Upper lobe of right lung (tissue), 1 donor: ENCODE results near the gene SCRG1. TPM values are rescaled to one million over a fixed set of nuclear protein-coding genes. Genes with fewer than 3 reads are reported as not detected.

ENCODE experiments used
- ATAC-seq: fragments of 200-7000 bp; cut with Tn5 transposase; one replicate; pipeline ENCODE4 v1.9.1; 2020; ENCODE audit warnings: mild to moderate bottlenecking, moderate library complexity
- DNase-seq: peaks from one replicate; pipeline ENCODE4 v3.0.0-alpha.2; 2020
- H3K27ac ChIP-seq: fragments of 200-600 bp; one replicate; pipeline ENCODE4 v1.8.0; 2022
- H3K27me3 ChIP-seq: fragments of 200-600 bp; one replicate; pipeline ENCODE4 v1.8.0; 2022; ENCODE audit warnings: mild to moderate bottlenecking
- H3K36me3 ChIP-seq: fragments of 200-600 bp; one replicate; pipeline ENCODE4 v1.8.0; 2022
- H3K4me1 ChIP-seq: fragments of 200-600 bp; one replicate; pipeline ENCODE4 v1.8.0; 2022
- H3K4me3 ChIP-seq: fragments of 200-600 bp; one replicate; pipeline ENCODE4 v1.8.0; 2022; ENCODE audit warnings: mild to moderate bottlenecking
- H3K9me3 ChIP-seq: fragments of 200-600 bp; one replicate; pipeline ENCODE4 v1.8.0; 2022
- CTCF ChIP-seq: fragments of 200-600 bp; IDR thresholded peaks from one replicate; pipeline ENCODE4 v1.8.0; 2022; ENCODE audit warnings: antibody characterized with exemption
- intact Hi-C: fragments of 100-400 bp; cut with DNase I; formaldehyde crosslinking; loops from one replicate; pipeline ENCODE4 v1.11.0; 2022
- total RNA-seq: library from RNA; stranded (reverse); fragmentation: NEBNext Ultra II Directional; extraction: Animal tissue kit (Norgen Biotek cat#: 25700); gene quantifications from one replicate; pipeline ENCODE4 v1.2.1, GENCODE V29; 2021
- donor health status: DM: no; HTN: yes; CAD: no; lungs with severe emphysema.

The SCRG1 gene
- total RNA-seq, 1 donor from 2014 or later = not detected

GRCh38 chr4:173343832-173344397 is 55.0 kb downstream of the SCRG1 start:
- ATAC-seq (no peak), DNase-seq (no peak)
- Histone ChIP-seq H3K9me3 (no peaks in the 10 kb centered on the region), H3K4me3 (no peak overlapping the region), H3K27me3 (no peaks in the 10 kb centered on the region), H3K4me1 (no peaks in the 10 kb centered on the region), H3K36me3 (no peaks in the 10 kb centered on the region), H3K27ac (no peak overlapping the region)
- TF ChIP-seq CTCF = no peak
- intact Hi-C loops = no loop called here

- H3K9me3 ChIP-seq = no peaks in the 10 kb centered on the region
- no peaks in the 10 kb centered on the region for H3K27me3 ChIP-seq
- ATAC-seq (no peak), DNase-seq (no peak)
- intact Hi-C loops = no loop called here
- no peak overlapping the region for H3K27ac ChIP-seq
- H3K36me3 ChIP-seq = peaks cover 3% of the 10 kb centered on the region
- H3K4me3 ChIP-seq = no peak overlapping the region
- H3K4me1 ChIP-seq = peaks cover 10% of the 10 kb centered on the region
- no peak for TF ChIP-seq CTCF
Measured at GRCh38 chr4:173337463-173337862, 61.5 kb downstream of the SCRG1 start.

- Histone ChIP-seq H3K27ac (peak overlapping the region; percentile 99), H3K27me3 (no peaks in the 10 kb centered on the region), H3K36me3 (peaks cover 25% of the 10 kb centered on the region), H3K4me3 (peak overlapping the region; percentile 82), H3K4me1 (peaks cover 21% of the 10 kb centered on the region), H3K9me3 (no peaks in the 10 kb centered on the region)
- no peak for TF ChIP-seq CTCF
- DNase-seq (peak; percentile 79), ATAC-seq (peak; percentile 52)
- intact Hi-C loops = no loop called here
Measured at GRCh38 chr4:173334891-173335752, 63.8 kb downstream of the SCRG1 start.

Other genes starting within 250 kb of the SCRG1 start
- 22.3 TPM for gene GALNT7, start 230.3 kb downstream of the SCRG1 start, total RNA-seq
- gene HMGB2, start 64.8 kb downstream of the SCRG1 start, total RNA-seq = 43.4 TPM
- gene SAP30, start 28.2 kb downstream of the SCRG1 start, total RNA-seq = 15.3 TPM
- not detected for gene HAND2, start 131.1 kb upstream of the SCRG1 start, total RNA-seq